ENCODE data around the gene ENPP7. TPM values are rescaled to one million over a fixed set of nuclear protein-coding genes. Genes with fewer than 3 reads are reported as not detected.
A peak's percentile ranks its signal among the peaks of the same experiment; 100 is the strongest.

Gene ENPP7
- total RNA-seq, 1 experiment from 2014 or later: not detected

DNA sequence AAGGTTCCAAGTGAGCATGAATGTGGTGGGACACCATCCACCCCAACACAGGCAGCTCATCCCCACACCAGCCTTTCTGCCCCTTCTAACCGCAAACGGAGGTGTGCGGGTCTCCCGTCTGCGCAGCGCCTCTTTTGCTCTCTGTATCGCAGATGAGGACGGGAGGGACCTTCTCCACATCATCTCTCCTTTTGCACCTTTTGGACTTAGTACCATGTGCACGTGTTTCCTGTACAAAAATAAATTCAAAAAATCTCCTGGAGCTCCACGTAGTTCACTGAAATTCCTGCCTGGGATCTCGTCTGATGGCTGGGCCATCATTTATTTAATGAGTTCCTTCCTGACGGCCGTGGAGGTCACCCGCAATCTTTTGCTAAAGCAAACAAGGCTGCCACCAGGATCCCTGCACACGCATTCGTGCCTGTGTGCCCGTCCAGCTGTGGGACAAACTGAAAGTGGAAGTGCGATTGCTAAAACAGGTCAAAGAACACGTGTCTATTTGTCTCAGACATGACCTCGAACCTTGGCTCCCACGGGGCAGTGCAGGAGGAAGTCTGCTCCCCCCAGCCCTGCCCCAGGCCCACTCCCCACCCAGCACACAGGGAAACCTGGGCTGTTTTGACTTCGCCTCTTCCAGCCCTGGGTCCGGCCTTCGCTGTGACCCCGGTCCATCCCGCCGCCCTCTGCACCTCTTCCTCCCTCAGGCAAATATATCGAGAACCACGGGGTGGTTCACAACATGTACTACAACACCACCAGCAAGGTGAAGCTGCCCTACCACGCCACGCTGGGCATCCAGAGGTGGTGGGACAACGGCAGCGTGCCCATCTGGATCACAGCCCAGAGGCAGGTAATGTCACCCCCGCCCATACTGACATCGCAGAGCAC lies 2.3 kb downstream of the ENPP7 start:
- no peak overlapping the region for H3K4me3 ChIP-seq (replicated peaks in 1 of 2; ENCODE audit: low read depth in 1 of 2, low read length in 2 of 2)
- POLR2A ChIA-PET: no interaction called here
- H3K9me3 ChIP-seq (ENCODE audit: control insufficient read depth in 1 of 2, insufficient read depth in 1 of 2, low read depth in 1 of 2, low read length in 2 of 2): no peaks in the 10 kb centered on the region
- H3K27me3 ChIP-seq (ENCODE audit: insufficient read depth, low read length): no peaks in the 10 kb centered on the region
- no peaks in the 10 kb centered on the region for H3K36me3 ChIP-seq (ENCODE audit: control insufficient read depth in 1 of 2, insufficient read depth in 2 of 2, low read length in 2 of 2)
- H3K9ac ChIP-seq (ENCODE audit: low read length): no peak overlapping the region
- DNase-seq (ENCODE audit: low read depth, low spot score) (no peak), ATAC-seq (no peak)
- CTCF ChIA-PET: interaction anchor here (2.0 kb wide), 1 partner anchor 9 kb away, joined by 9 read pairs; no protein-coding TSS in a partner anchor
- H3K4me1 ChIP-seq (ENCODE audit: control insufficient read depth in 1 of 2, insufficient read depth in 2 of 2, low read length in 2 of 2): peaks cover 0 to 10% of the 10 kb centered on the region in 2 experiments; a peak in 1 of 4 replicates
- H4K20me1 ChIP-seq (ENCODE audit: insufficient read depth): no peaks in the 10 kb centered on the region
- no TSS peak for BruUV-seq (replicated peaks)
- H3K79me2 ChIP-seq (ENCODE audit: insufficient read depth, low read length): no peaks in the 10 kb centered on the region
- H3K4me2 ChIP-seq (ENCODE audit: low read length): no peak overlapping the region
- no peaks in the 10 kb centered on the region for H3K9me2 ChIP-seq (ENCODE audit: insufficient read depth)
- H2AFZ ChIP-seq (ENCODE audit: low read depth, low read length, poor library complexity, severe bottlenecking): no peak overlapping the region
- H3K27ac ChIP-seq (ENCODE audit: low read depth, low read length): peak overlapping the region; percentile 8; the same call in 1 of the 2 replicates
- RAD21 ChIA-PET (ENCODE audit: low non-redundant PET in 1 of 2, low total read pairs in 2 of 2, uncharacterized antibody in 2 of 2, unreplicated experiment in 2 of 2): no interaction called here
- intact Hi-C loops (cut with micrococcal nuclease): no loop called here
- TF ChIP-seq RAD21 (IDR thresholded peaks at IDR 0.05; ENCODE audit: low read depth) (no peak), EGR1 (IDR thresholded peaks at IDR 0.05; ENCODE audit: low read depth) (no peak), ZFX (IDR thresholded peaks at IDR 0.05) (no peak), POLR2A (IDR thresholded peaks at IDR 0.05; ENCODE audit: borderline replicate concordance, extremely low read depth, insufficient read depth, insufficient read length) (no peak), CBX3 (IDR thresholded peaks at IDR 0.05; ENCODE audit: low read depth) (no peak), EZH2phosphoT487 (IDR thresholded peaks at IDR 0.05; ENCODE audit: borderline replicate concordance) (no peak), ZNF274 (IDR thresholded peaks at IDR 0.05; ENCODE audit: low read depth, low read length) (no peak), FOSL1 (IDR thresholded peaks at IDR 0.05; ENCODE audit: low read depth) (no peak), EZH2 (IDR thresholded peaks at IDR 0.05) (no peak), SRF (IDR thresholded peaks at IDR 0.05; ENCODE audit: low read depth) (no peak), YY1 (IDR thresholded peaks at IDR 0.05; ENCODE audit: extremely low read depth, insufficient replicate concordance, low read depth, low read length) (no peak), SIN3A (IDR thresholded peaks at IDR 0.05; ENCODE audit: low read depth) (no peak), POLR2AphosphoS5 (IDR thresholded peaks at IDR 0.05; ENCODE audit: low read depth, low read length) (no peak), JUND (IDR thresholded peaks at IDR 0.05) (no peak), ELF1 (IDR thresholded peaks at IDR 0.05; ENCODE audit: borderline replicate concordance, low read depth) (no peak)
- TF ChIP-seq, protein P1, sequence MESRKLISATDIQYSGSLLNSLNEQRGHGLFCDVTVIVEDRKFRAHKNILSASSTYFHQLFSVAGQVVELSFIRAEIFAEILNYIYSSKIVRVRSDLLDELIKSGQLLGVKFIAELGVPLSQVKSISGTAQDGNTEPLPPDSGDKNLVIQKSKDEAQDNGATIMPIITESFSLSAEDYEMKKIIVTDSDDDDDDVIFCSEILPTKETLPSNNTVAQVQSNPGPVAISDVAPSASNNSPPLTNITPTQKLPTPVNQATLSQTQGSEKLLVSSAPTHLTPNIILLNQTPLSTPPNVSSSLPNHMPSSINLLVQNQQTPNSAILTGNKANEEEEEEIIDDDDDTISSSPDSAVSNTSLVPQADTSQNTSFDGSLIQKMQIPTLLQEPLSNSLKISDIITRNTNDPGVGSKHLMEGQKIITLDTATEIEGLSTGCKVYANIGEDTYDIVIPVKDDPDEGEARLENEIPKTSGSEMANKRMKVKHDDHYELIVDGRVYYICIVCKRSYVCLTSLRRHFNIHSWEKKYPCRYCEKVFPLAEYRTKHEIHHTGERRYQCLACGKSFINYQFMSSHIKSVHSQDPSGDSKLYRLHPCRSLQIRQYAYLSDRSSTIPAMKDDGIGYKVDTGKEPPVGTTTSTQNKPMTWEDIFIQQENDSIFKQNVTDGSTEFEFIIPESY (IDR thresholded peaks at IDR 0.05; ENCODE audit: extremely low read depth, insufficient replicate concordance, low read length): no peak
- TF ChIP-seq, protein P2, sequence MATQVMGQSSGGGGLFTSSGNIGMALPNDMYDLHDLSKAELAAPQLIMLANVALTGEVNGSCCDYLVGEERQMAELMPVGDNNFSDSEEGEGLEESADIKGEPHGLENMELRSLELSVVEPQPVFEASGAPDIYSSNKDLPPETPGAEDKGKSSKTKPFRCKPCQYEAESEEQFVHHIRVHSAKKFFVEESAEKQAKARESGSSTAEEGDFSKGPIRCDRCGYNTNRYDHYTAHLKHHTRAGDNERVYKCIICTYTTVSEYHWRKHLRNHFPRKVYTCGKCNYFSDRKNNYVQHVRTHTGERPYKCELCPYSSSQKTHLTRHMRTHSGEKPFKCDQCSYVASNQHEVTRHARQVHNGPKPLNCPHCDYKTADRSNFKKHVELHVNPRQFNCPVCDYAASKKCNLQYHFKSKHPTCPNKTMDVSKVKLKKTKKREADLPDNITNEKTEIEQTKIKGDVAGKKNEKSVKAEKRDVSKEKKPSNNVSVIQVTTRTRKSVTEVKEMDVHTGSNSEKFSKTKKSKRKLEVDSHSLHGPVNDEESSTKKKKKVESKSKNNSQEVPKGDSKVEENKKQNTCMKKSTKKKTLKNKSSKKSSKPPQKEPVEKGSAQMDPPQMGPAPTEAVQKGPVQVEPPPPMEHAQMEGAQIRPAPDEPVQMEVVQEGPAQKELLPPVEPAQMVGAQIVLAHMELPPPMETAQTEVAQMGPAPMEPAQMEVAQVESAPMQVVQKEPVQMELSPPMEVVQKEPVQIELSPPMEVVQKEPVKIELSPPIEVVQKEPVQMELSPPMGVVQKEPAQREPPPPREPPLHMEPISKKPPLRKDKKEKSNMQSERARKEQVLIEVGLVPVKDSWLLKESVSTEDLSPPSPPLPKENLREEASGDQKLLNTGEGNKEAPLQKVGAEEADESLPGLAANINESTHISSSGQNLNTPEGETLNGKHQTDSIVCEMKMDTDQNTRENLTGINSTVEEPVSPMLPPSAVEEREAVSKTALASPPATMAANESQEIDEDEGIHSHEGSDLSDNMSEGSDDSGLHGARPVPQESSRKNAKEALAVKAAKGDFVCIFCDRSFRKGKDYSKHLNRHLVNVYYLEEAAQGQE (IDR thresholded peaks at IDR 0.05; ENCODE audit: low read depth): no peak
- TF ChIP-seq, protein P3, sequence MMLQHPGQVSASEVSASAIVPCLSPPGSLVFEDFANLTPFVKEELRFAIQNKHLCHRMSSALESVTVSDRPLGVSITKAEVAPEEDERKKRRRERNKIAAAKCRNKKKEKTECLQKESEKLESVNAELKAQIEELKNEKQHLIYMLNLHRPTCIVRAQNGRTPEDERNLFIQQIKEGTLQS (IDR thresholded peaks at IDR 0.05): no peak
- TF ChIP-seq, protein P4, sequence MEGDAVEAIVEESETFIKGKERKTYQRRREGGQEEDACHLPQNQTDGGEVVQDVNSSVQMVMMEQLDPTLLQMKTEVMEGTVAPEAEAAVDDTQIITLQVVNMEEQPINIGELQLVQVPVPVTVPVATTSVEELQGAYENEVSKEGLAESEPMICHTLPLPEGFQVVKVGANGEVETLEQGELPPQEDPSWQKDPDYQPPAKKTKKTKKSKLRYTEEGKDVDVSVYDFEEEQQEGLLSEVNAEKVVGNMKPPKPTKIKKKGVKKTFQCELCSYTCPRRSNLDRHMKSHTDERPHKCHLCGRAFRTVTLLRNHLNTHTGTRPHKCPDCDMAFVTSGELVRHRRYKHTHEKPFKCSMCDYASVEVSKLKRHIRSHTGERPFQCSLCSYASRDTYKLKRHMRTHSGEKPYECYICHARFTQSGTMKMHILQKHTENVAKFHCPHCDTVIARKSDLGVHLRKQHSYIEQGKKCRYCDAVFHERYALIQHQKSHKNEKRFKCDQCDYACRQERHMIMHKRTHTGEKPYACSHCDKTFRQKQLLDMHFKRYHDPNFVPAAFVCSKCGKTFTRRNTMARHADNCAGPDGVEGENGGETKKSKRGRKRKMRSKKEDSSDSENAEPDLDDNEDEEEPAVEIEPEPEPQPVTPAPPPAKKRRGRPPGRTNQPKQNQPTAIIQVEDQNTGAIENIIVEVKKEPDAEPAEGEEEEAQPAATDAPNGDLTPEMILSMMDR (IDR thresholded peaks at IDR 0.05 in 2 of 3, conservative IDR thresholded peaks at IDR 0.05 in 1 of 3; ENCODE audit: borderline replicate concordance in 1 of 3, insufficient read depth in 1 of 3, low read depth in 2 of 3, low read length in 2 of 3): no peak
